Measurements from ENCODE around the gene TMEM39A. TPM values are rescaled to one million over a fixed set of nuclear protein-coding genes. Genes with fewer than 3 reads are reported as not detected.

TMEM39A gene
- polyA plus RNA-seq, 4 donors, result 49.1 to 54.6 (median 52.0) TPM

DNA sequence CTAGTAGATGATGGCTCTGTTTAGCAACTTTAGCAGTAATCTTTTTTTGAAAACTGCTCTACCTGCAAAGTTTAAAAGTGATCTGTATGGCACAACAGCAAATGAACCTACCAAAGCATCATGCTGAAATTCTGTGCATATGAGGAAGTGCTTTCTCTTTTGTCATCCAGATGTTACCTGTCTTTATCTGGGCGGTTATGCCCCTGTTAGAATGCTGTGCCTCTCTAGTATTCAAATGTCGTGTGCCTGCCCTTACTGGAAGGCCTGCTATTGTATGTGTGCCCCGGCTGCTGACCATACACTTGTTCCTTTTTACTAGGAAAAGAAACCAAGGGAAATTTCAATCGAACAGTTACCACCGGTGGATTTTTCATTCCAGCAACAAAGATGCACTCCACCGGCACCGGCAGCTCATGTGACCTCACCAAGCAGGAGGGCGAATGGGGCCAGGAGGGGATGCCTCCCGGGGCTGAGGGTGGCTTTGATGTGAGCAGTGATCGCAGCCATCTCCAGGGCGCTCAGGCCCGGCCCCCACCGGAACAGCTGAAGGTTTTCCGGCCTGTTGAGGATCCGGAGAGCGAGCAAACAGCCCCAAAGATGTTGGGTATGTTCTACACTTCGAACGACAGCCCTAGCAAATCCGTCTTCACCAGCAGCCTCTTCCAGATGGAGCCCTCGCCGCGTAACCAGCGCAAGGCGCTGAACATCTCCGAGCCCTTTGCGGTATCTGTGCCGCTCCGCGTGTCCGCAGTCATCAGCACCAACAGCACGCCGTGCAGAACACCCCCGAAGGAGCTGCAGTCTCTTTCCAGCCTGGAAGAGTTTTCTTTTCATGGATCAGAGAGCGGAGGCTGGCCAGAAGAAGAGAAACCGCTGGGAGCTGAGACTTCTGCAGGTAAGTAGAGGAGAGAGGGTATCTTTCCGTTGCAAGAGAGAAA, 61.6 kb downstream of the TMEM39A start:
- DNase-seq (ENCODE audit: low read depth in 4 of 4, low spot score in 3 of 4), result no peak

DNA sequence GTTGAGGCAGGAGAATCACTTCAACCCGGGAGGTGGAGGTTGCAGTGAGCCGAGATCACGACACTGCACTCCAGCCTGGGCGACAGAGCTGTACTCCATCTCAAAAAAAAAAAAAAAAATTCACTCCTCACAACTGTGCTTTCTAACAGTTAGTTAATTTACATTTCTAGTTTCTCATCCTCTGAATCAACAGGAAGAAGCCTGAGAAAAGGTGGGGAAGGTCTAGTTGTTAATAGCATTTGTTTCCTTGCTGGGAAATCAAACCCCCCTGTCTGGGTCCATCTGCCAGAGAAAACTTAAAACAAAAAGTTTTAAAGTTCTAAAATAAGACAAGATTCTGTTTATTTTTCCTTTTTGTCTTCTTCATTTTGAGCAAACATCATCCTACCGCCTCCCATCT, 62.3 kb downstream of the TMEM39A start:
- no peak for DNase-seq (ENCODE audit: low read depth in 4 of 4, low spot score in 3 of 4)

DNA sequence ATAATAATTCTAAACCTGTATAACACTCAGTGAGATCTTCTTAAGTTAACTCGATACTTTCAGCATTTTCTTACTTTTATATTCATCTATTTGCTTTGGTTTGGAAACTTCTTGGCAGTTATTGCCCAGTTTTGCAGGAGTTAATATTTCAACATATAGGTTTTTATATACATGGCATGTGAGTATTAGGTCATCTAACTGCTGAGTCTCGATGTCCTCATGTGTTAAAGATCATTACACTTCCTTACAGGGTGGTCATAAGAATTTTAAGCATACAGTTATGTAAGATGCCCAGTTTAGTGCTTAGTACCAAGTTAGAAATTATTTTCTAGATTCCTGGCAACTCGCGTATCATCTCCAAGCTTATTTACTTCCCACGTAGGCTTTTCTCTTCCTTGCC, 62.9 kb downstream of the TMEM39A start:
- no peak for DNase-seq (ENCODE audit: low read depth in 4 of 4, low spot score in 3 of 4)

DNA sequence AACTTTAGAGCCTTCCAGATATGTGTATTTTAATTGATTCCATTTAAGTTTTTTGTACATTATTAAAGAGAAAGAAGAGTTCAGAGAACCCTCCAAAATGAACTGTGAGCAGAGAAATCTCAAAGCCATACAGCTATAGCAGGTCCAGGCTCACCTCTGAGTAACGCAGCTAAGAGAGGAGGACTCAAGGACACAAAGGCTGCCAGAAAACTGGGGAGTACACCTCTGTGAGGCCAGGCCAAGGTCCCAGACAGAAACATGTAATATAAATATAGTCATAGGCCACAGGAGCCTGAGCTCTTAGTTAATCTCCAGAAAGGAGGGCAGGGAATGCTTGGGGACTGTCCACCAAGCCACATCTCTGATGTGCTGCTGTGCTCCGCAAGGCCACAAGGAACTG, 66.5 kb downstream of the TMEM39A start:
- DNase-seq (ENCODE audit: low read depth in 4 of 4, low spot score in 3 of 4), result no peak

DNA sequence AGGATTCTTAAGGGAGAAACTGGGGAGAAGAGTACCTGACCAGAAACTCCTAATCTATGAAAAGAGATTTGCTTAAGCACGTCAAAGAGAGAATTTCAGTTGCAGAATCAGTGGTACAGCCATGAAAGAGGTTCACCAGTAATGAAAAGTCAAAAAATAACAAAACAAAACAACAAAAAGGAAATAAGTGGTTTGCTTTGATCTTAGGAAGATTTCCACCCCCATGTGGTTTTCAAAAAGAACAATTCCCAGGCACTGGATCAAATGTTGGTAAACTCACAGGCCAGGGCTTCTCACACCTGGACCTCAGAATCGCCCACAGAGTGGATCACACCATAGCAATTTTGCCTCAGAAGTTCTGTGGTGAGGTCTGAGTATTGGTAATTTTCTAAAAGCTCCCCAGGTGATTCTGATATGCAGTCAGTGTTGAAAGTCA, 67.5 kb downstream of the TMEM39A start:
- no peak for DNase-seq (ENCODE audit: low read depth in 4 of 4, low spot score in 3 of 4)

DNA sequence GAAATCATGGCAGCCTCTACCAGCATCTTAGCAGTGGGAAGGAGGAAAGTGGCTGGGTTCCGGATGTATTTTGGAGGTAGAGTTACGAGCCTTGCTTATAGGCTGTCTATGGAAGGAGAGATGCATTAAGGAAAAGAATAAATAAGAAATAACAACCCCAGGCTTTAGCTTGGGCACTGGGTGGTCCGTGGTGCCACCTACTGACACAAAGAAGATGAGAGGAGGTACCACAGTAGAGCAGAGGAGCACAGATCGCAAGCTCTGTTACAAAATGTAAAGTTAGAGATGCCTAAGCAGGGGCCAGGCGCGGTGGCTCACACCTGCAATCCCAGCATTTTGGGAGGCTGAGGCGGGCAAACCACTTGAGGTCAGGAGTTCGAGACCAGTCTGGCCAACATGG, 74.8 kb downstream of the TMEM39A start:
- no peak for DNase-seq (ENCODE audit: low read depth in 4 of 4, low spot score in 3 of 4)

DNA sequence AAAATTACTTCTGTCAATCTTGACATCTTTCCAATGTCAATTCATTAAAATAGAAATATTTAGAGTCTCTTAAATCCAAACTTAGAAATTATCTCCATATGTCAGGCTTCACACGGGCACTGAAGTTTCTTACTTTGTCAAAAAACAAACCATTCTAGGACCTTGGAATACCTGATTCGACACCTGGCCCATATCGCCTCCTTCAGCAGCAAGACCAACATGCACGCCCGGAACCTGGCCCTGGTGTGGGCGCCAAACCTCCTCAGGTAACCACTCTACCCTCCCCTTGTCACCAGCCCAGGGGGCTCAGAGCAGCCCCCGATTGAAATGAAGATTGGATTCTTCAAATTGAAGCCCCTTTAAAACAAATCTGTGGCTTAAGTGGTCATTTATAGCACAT, 81.3 kb downstream of the TMEM39A start:
- no peak for DNase-seq (ENCODE audit: low read depth in 4 of 4, low spot score in 3 of 4)

DNA sequence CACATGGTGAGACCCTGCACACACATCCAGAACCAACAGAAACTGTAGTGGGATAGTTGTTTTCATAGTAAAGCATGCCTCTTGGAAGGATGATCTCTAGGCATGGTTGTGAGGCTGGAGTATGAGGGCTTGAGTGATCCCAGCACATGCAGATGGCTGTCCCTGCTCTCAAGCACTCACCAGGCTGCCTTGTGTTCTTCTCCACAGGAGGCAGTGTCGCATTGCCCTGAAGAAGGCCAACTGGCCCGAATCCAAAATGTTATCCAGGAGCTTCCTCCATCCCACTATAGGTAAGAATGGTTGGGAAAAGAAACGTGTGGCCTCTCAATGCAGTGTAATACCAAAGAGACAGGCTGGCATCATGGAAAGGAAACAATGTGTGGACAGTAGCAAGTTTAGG, 82.7 kb downstream of the TMEM39A start:
- DNase-seq (ENCODE audit: low read depth in 4 of 4, low spot score in 3 of 4), result no peak

Other genes starting within 250 kb of the TMEM39A start
- 10 to 100 TPM; 32.6 to 34.8 (median 34.0) TPM for gene B4GALT4, start 222.7 kb downstream of the TMEM39A start, polyA plus RNA-seq (ENCODE audit: insufficient read length in 4 of 4)
- gene ARHGAP31, start 169.2 kb downstream of the TMEM39A start, polyA plus RNA-seq (ENCODE audit: insufficient read length in 4 of 4), result 10 to 100 TPM; 12.3 to 14.8 (median 14.0) TPM
- gene POGLUT1, start 5.3 kb upstream of the TMEM39A start, polyA plus RNA-seq (ENCODE audit: insufficient read length in 4 of 4), result 10 to 100 TPM; 21.5 to 27.4 (median 25.7) TPM
- gene TIMMDC1, start 34.9 kb upstream of the TMEM39A start, polyA plus RNA-seq (ENCODE audit: insufficient read length in 4 of 4), result 100 to 1,000 TPM; 105 to 110 (median 109) TPM
- gene CD80, start 96.0 kb upstream of the TMEM39A start, polyA plus RNA-seq (ENCODE audit: insufficient read length in 4 of 4), result under 1 TPM in 3 of 4 donors, not detected in 1; 0.13 to 0.44 (median 0.14) TPM
- 1 to 10 TPM; 6.6 to 7.4 (median 7.3) TPM for gene ADPRH, start 115.9 kb upstream of the TMEM39A start, polyA plus RNA-seq (ENCODE audit: insufficient read length in 4 of 4)
- gene PLA1A, start 134.3 kb upstream of the TMEM39A start, polyA plus RNA-seq (ENCODE audit: insufficient read length in 4 of 4), result 1 to 10 TPM; 6.3 to 8.2 (median 7.7) TPM
- gene POPDC2, start 197.0 kb upstream of the TMEM39A start, polyA plus RNA-seq (ENCODE audit: insufficient read length in 4 of 4), result 1 to 10 TPM; 2.6 to 4.7 (median 3.6) TPM
- gene COX17, start 213.8 kb upstream of the TMEM39A start, polyA plus RNA-seq (ENCODE audit: insufficient read length in 4 of 4), result 10 to 100 TPM; 44.9 to 53.5 (median 50.2) TPM
- gene CFAP91, start 239.4 kb upstream of the TMEM39A start, polyA plus RNA-seq (ENCODE audit: insufficient read length in 4 of 4), result 10 to 100 TPM; 18.4 to 24.1 (median 21.6) TPM

Data from right renal pelvis (tissue), 4 donors.